Keratinocyte (primary cell): ENCODE results near the gene ABLIM1. TPM values are rescaled to one million over a fixed set of nuclear protein-coding genes. Genes with fewer than 3 reads are reported as not detected.

Experiments used
- DNase-seq: peaks from one replicate; pipeline ENCODE4 v3.0.0-alpha.2; 2011; ENCODE audit warnings: low read depth, missing footprints, low spot score
- FAIRE-seq: peaks from 2 replicates; lab custom pipeline; 2011; peaks lifted over from hg19 to GRCh38; lab: Jason Lieb, UNC
- H2AFZ ChIP-seq: 2 replicates; pipeline ENCODE4 v1.6.0; 2012; ENCODE audit warnings: low read length, control low read depth, inconsistent platforms; ENCODE audit not compliant: control insufficient read depth
- H3K27ac ChIP-seq: 2 replicates; pipeline ENCODE4 v1.5.1; 2011; ENCODE audit warnings: low read length; ENCODE audit not compliant: control insufficient read depth, insufficient read depth
- H3K27me3 ChIP-seq: 3 replicates; pipeline ENCODE4 v1.6.0; 2011; ENCODE audit warnings: low read length; ENCODE audit not compliant: control insufficient read depth, insufficient read depth; ENCODE audit errors: extremely low read depth
- H3K36me3 ChIP-seq, 2 experiments: 2 replicates in 1 of 2; 3 replicates in 1 of 2; pipeline ENCODE4 v1.5.1; 2011; ENCODE audit warnings: low read length in 2 of 2, mild to moderate bottlenecking in 1 of 2; ENCODE audit not compliant: control insufficient read depth in 2 of 2, insufficient read depth in 2 of 2; ENCODE audit errors: extremely low read depth in 1 of 2
- H3K4me1 ChIP-seq: 3 replicates; pipeline ENCODE4 v1.5.1; 2011; ENCODE audit warnings: low read length; ENCODE audit not compliant: control insufficient read depth, insufficient read depth; ENCODE audit errors: extremely low read depth
- H3K4me2 ChIP-seq: 3 replicates; pipeline ENCODE4 v1.6.0; 2011; ENCODE audit warnings: low read depth, low read length; ENCODE audit not compliant: control insufficient read depth, insufficient read depth; ENCODE audit errors: extremely low read depth
- H3K4me3 ChIP-seq, 3 experiments: fragments of 200-600 bp in 1 of 3; sonication (generic) in 1 of 3; 2 replicates in 2 of 3; 3 replicates in 1 of 3; pipeline ENCODE4 v1.5.1; 2011 to 2016; ENCODE audit warnings: low read length in 3 of 3, mild to moderate bottlenecking in 3 of 3, control low read depth in 2 of 3, inconsistent platforms in 1 of 3, low read depth in 1 of 3, mixed read lengths in 1 of 3, mixed run types in 1 of 3, moderate library complexity in 1 of 3; ENCODE audit not compliant: control insufficient read depth in 2 of 3, insufficient read depth in 2 of 3; ENCODE audit errors: extremely low read depth in 1 of 3
- H3K79me2 ChIP-seq: 2 replicates; pipeline ENCODE4 v1.6.0; 2012; ENCODE audit warnings: low read length; ENCODE audit not compliant: control insufficient read depth, insufficient read depth
- H3K9ac ChIP-seq: 3 replicates; pipeline ENCODE4 v1.6.0; 2011; ENCODE audit warnings: low read length; ENCODE audit not compliant: control insufficient read depth, insufficient read depth; ENCODE audit errors: extremely low read depth
- H3K9me1 ChIP-seq: 3 replicates; pipeline ENCODE4 v1.6.0; 2011; ENCODE audit warnings: low read length; ENCODE audit not compliant: control insufficient read depth, insufficient read depth; ENCODE audit errors: extremely low read depth
- H3K9me3 ChIP-seq: 2 replicates; pipeline ENCODE4 v1.5.1; 2012; ENCODE audit warnings: low read depth, low read length; ENCODE audit not compliant: control insufficient read depth
- H4K20me1 ChIP-seq: 3 replicates; pipeline ENCODE4 v1.6.0; 2011; ENCODE audit warnings: low read length; ENCODE audit not compliant: control insufficient read depth, insufficient read depth; ENCODE audit errors: extremely low read depth
- EZH2 ChIP-seq: IDR thresholded peaks from one replicate; pipeline ENCODE4 v1.6.1; 2012; ENCODE audit warnings: inconsistent platforms, mild to moderate bottlenecking, low read length, moderate library complexity
- dilution Hi-C: fragments of 300-500 bp; cut with MboI; formaldehyde crosslinking; loops from one replicate; pipeline ENCODE4 v1.7.0; 2020; ENCODE audit warnings: low sequenced_read_pairs; ENCODE audit not compliant: extremely low pct_ligation_motif_present
- polyA plus RNA-seq, 5 experiments: library from polyadenylated mRNA; depleted of rRNA in 3 of 5; stranded (reverse) in 3 of 5; stranded (forward) in 1 of 5; unstranded in 1 of 5; fragments of >200 nt; gene quantifications; 1 replicate in 1 of 5; 2 replicates in 3 of 5; 3 replicates in 1 of 5; pipeline versions ENCODE4 v1.2.1 to v1.2.3, GENCODE V29; 2011 to 2012; ENCODE audit warnings: missing spikeins in 2 of 5, low read depth in 1 of 5, low replicate concordance in 1 of 5
- TF ChIP-seq, protein P1 (sequence below), 3 experiments: IDR thresholded peaks in 1 of 3; conservative IDR thresholded peaks in 1 of 3; optimal IDR thresholded peaks in 1 of 3; 2 replicates in 2 of 3; 3 replicates in 1 of 3; pipeline versions ENCODE3 to v1.5.1; 2011; ENCODE audit warnings: low read length in 3 of 3, mild to moderate bottlenecking in 3 of 3, moderate library complexity in 2 of 3, control low read depth in 1 of 3, inconsistent platforms in 1 of 3; ENCODE audit not compliant: insufficient read depth in 2 of 3; ENCODE audit errors: extremely low read depth in 1 of 3

Gene ABLIM1
- polyA plus RNA-seq, 1 donor (not counting 4 experiments of a cell fraction or from before 2014, with no cell fraction given) = 55.2 TPM

DNA sequence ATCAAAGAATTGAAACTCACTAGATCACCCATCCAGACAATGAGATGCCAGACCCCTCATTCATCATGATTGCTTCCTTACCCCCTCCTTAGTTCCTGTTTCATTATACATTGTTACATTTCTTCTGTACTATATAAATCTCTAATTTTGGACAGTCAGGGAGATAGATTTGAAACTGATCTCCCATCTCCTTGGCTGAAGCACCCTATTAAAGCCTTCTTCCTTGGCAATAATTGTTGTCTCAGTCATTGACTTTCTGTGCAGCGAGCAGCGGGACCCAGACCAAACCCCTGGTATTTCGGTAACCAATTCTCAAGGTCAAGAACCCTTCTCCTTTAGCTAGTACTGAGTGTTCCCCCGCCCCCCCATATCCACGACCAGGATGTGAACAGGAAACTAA is 100.2 kb downstream of the ABLIM1 start:
- FAIRE-seq = no peak
- H3K4me2 ChIP-seq = no peak overlapping the region
- H3K9ac ChIP-seq = no peak overlapping the region
- H3K9me1 ChIP-seq = no peaks in the 10 kb centered on the region
- no peaks in the 10 kb centered on the region for H3K9me3 ChIP-seq
- no peak overlapping the region for H3K4me3 ChIP-seq
- dilution Hi-C loops = loop anchor here (10.0 kb wide), 1 partner anchor 137 kb away; no protein-coding TSS in a partner anchor
- no peak overlapping the region for H2AFZ ChIP-seq
- H3K27ac ChIP-seq = no peak overlapping the region
- no peaks in the 10 kb centered on the region for H3K4me1 ChIP-seq
- no peaks in the 10 kb centered on the region for H3K36me3 ChIP-seq
- no peaks in the 10 kb centered on the region for H4K20me1 ChIP-seq
- no peak for TF ChIP-seq EZH2
- TF ChIP-seq, protein P1, sequence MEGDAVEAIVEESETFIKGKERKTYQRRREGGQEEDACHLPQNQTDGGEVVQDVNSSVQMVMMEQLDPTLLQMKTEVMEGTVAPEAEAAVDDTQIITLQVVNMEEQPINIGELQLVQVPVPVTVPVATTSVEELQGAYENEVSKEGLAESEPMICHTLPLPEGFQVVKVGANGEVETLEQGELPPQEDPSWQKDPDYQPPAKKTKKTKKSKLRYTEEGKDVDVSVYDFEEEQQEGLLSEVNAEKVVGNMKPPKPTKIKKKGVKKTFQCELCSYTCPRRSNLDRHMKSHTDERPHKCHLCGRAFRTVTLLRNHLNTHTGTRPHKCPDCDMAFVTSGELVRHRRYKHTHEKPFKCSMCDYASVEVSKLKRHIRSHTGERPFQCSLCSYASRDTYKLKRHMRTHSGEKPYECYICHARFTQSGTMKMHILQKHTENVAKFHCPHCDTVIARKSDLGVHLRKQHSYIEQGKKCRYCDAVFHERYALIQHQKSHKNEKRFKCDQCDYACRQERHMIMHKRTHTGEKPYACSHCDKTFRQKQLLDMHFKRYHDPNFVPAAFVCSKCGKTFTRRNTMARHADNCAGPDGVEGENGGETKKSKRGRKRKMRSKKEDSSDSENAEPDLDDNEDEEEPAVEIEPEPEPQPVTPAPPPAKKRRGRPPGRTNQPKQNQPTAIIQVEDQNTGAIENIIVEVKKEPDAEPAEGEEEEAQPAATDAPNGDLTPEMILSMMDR (optimal IDR thresholded peaks at IDR 0.05 in 1 of 3, IDR thresholded peaks at IDR 0.05 in 1 of 3, conservative IDR thresholded peaks at IDR 0.05 in 1 of 3; ENCODE audit: extremely low read depth in 1 of 3, insufficient read depth in 2 of 3, low read length in 3 of 3) = no peak
- DNase-seq = no peak
- no peaks in the 10 kb centered on the region for H3K79me2 ChIP-seq
- H3K27me3 ChIP-seq = no peaks in the 10 kb centered on the region

DNA sequence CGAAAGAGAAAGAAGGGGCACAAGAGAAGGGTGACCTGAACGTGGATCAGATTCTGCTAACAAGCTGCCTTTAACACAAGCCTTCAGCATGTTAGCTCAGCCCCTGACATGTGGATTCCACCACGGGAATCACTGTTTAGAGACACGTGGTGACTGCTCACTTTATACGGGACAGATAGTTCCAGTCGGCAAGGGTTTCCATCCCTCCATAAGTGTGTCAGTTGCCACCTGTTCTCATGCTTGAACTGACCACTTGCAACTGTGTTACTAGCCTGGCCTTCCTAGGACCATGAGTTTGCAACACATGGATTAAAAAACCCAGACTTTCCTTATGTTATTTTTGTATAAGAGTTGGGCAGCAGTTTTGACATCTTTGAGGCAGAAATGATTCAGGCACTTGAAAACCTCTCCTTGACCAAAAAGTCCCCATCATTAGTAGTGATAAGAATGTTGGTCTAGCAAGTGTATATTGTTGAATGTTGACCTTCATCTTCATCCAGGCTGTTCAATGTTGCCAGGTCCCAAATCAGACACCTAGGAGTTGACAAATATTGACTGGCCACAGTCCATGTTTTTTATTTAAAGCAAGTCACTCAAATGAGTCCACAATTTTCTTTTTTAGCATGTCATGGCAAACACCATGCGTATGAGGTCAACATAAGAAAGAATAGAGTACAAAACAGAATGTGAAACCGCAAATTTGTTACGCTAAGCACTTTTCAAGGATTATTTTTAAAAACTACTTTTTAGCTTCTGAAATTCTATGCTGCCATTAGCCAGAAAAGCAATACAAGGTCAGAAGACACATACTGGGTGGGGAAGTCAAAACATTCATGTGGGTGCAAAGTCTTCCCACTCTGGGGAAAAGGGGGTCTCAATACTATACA is 101.6 kb downstream of the ABLIM1 start:
- Histone ChIP-seq H3K9ac (no peak overlapping the region), H3K27me3 (no peaks in the 10 kb centered on the region), H3K4me1 (no peaks in the 10 kb centered on the region), H2AFZ (no peak overlapping the region), H3K79me2 (no peaks in the 10 kb centered on the region), H3K9me3 (no peaks in the 10 kb centered on the region), H3K36me3 (no peaks in the 10 kb centered on the region), H3K4me2 (no peak overlapping the region), H3K4me3 (no peak overlapping the region), H3K9me1 (no peaks in the 10 kb centered on the region), H4K20me1 (no peaks in the 10 kb centered on the region), H3K27ac (no peak overlapping the region)
- FAIRE-seq (no peak), DNase-seq (no peak)
- dilution Hi-C loops = loop anchor here (10.0 kb wide), 1 partner anchor 138 kb away; no protein-coding TSS in a partner anchor
- TF ChIP-seq, protein P1 (optimal IDR thresholded peaks at IDR 0.05 in 1 of 3, IDR thresholded peaks at IDR 0.05 in 1 of 3, conservative IDR thresholded peaks at IDR 0.05 in 1 of 3; ENCODE audit: extremely low read depth in 1 of 3, insufficient read depth in 2 of 3, low read length in 3 of 3) = no peak
- no peak for TF ChIP-seq EZH2
